HK-2 (cell line): ENCODE results near the gene ZMPSTE24.
"Not testable (repeated sequence)": the region's sequence is repeated elsewhere in the genome, so short reads cannot be mapped to it uniquely, and the experiment has no call there.

Experiments
- DNase-seq: peaks from one replicate; pipeline ENCODE4 v3.0.0-alpha.2; 2018; ENCODE audit not compliant: unreplicated experiment

Gene ZMPSTE24

GRCh38 chr1:40257688-40258444 is at the start of gene ZMPSTE24:
ZMPSTE24 (plus strand) TSS chr1:40258236; CDS start chr1:40258272, 36 bp downstream.
- peak; percentile 96 for DNase-seq

- no peak for DNase-seq
Measured at GRCh38 chr1:40210511-40211204, 47.4 kb upstream of the ZMPSTE24 start.

GRCh38 chr1:40218333-40218732 is 39.7 kb upstream of the ZMPSTE24 start:
- no peak for DNase-seq

- DNase-seq: not testable (repeated sequence)
Measured at GRCh38 chr1:40221471-40221905, 36.5 kb upstream of the ZMPSTE24 start.

- no peak for DNase-seq
Measured at GRCh38 chr1:40221977-40222772, 35.9 kb upstream of the ZMPSTE24 start.

- DNase-seq: no peak
Measured at GRCh38 chr1:40224040-40224439, 34.0 kb upstream of the ZMPSTE24 start.

- DNase-seq: no peak
Measured at GRCh38 chr1:40226192-40226591, 31.8 kb upstream of the ZMPSTE24 start.

- DNase-seq: no peak
Measured at GRCh38 chr1:40232444-40232843, 25.6 kb upstream of the ZMPSTE24 start.

- no peak for DNase-seq
Measured at GRCh38 chr1:40239626-40240025, 18.4 kb upstream of the ZMPSTE24 start.

- DNase-seq: no peak
Measured at GRCh38 chr1:40240390-40240789, 17.6 kb upstream of the ZMPSTE24 start.

GRCh38 chr1:40241362-40241761 is 16.7 kb upstream of the ZMPSTE24 start:
- no peak for DNase-seq

GRCh38 chr1:40243351-40243750 is 14.7 kb upstream of the ZMPSTE24 start:
- no peak for DNase-seq

GRCh38 chr1:40244138-40244744 is 13.8 kb upstream of the ZMPSTE24 start:
- no peak for DNase-seq

- no peak for DNase-seq
Measured at GRCh38 chr1:40245686-40246085, 12.3 kb upstream of the ZMPSTE24 start.

GRCh38 chr1:40247655-40248054 is 10.4 kb upstream of the ZMPSTE24 start, which contains the start of gene TMCO2:
TMCO2 (plus strand) TSS chr1:40247937; CDS start chr1:40247994, 57 bp downstream.
- no peak for DNase-seq

GRCh38 chr1:40248412-40248811 is 9.6 kb upstream of the ZMPSTE24 start:
- DNase-seq: no peak

GRCh38 chr1:40251456-40251855 is 6.6 kb upstream of the ZMPSTE24 start:
- DNase-seq: no peak

- DNase-seq: no peak
Measured at GRCh38 chr1:40252601-40253000, 5.4 kb upstream of the ZMPSTE24 start.

- DNase-seq: no peak
Measured at GRCh38 chr1:40255231-40255630, 2.8 kb upstream of the ZMPSTE24 start.

GRCh38 chr1:40256401-40257084 is 1.5 kb upstream of the ZMPSTE24 start:
- no peak for DNase-seq

GRCh38 chr1:40257313-40257687 is 736 bp upstream of the ZMPSTE24 start:
- no peak for DNase-seq
